ENCODE results near the gene SGMS1.

GRCh38 chr10:50470345-50470744 lies 153.4 kb downstream of the SGMS1 start:
- no peak for TF ChIP-seq CTCF (IDR thresholded peaks at IDR 0.05; ENCODE audit: extremely low read depth in 1 of 2, insufficient read depth in 1 of 2, low read depth in 1 of 2, low read length in 2 of 2)
- TF ChIP-seq POLR2AphosphoS5 (IDR thresholded peaks at IDR 0.05; ENCODE audit: insufficient read depth, low read depth, low read length): no peak
- no peak for TF ChIP-seq EZH2 (IDR thresholded peaks at IDR 0.05; ENCODE audit: borderline replicate concordance, low read depth, low read length, severe bottlenecking)
- TF ChIP-seq POLR2A (IDR thresholded peaks at IDR 0.05; ENCODE audit: low read depth, low read length): no peak
- no peak for TF ChIP-seq MYC (IDR thresholded peaks at IDR 0.05; ENCODE audit: low read depth, low read length)
- TF ChIP-seq, protein P1, sequence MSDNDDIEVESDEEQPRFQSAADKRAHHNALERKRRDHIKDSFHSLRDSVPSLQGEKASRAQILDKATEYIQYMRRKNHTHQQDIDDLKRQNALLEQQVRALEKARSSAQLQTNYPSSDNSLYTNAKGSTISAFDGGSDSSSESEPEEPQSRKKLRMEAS (IDR thresholded peaks at IDR 0.05; ENCODE audit: insufficient read depth, insufficient read length): no peak
- no peak for TF ChIP-seq JUN (IDR thresholded peaks at IDR 0.05; ENCODE audit: borderline replicate concordance, insufficient read depth, insufficient read length, low read depth)
- TF ChIP-seq FOS (IDR thresholded peaks at IDR 0.05; ENCODE audit: borderline replicate concordance, insufficient read depth, low read length): no peak
- no peak for TF ChIP-seq GATA2 (IDR thresholded peaks at IDR 0.05; ENCODE audit: insufficient read depth, insufficient read length, low read depth, low read length)

Data from endothelial cell of umbilical vein (primary cell).